ENCODE results near the gene DUSP22.

Gene DUSP22

DNA sequence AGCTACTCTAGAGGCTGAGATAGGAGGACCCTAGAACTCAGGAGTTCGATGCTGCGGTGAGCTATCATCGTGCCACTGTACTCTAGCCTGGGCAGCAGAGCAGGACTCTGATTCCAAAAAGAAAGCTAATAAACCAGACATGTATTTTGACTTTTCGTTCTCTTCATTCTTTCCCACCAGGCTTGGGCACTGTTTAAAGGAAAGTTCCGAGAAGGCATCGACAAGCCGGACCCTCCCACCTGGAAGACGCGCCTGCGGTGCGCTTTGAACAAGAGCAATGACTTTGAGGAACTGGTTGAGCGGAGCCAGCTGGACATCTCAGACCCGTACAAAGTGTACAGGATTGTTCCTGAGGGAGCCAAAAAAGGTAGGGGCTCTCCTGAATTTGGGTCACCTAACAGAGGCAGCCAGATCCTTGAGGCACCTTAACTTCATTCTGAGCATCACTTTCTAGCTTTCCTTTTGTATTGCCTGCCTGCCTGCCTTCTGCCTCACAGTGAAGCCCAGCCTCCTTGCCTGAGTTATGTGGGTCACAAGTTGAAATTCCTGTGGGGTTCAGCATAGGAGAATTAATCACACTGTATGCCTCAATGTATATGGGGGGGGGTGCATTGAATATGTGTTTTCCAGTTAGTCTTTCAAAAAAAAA lies 102.5 kb downstream of the DUSP22 start:
- DNase-seq (ENCODE audit: low read depth in 2 of 2), result no peak

DNA sequence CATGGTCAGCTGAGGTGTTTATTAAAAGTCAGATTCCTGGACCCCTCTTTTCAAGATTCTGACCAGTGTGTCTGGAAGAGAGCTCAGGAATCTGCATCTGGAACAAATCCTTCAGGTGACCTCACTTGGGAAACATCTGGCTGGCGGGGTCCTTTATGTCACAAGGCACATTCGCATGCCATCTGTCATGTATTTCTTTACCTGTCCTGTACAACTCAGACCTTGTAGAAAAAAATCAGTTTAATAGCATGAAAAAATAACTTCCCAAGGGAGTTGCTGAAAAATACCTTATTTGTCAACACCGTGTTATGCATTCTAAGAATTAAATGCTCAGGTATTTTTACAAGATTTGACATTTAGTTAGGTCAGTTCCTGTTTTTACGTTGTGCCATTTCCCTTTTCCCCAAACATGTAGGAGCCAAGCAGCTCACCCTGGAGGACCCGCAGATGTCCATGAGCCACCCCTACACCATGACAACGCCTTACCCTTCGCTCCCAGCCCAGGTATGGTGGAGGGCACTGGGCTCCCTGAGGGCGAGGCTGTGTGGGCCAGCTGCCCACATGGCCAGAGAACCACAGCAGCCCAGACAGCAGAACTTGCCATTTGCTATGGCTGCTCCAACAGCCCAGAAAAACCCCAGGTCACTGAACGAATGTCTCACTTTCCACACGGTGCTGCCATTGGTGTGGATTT lies 103.3 kb downstream of the DUSP22 start:
- no peak for DNase-seq (ENCODE audit: low read depth in 2 of 2)

DNA sequence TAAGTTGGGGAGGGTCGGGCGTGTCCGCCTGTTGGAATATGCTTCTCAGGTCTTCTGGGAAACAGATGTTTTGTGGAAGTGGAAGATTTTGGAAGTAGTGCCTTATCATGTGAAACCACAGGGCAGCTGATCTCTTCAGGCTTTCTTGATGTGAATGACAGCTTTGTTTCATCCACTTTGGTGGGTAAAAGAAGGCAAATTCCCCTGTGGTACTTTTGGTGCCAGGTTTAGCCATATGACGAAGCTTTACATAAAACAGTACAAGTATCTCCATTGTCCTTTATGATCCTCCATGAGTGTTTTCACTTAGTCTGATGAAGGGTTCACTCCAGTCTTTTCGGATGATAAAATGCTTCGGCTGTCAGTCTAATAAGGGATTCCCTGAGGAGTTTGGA lies 103.8 kb downstream of the DUSP22 start:
- no peak for DNase-seq (ENCODE audit: low read depth in 2 of 2)

DNA sequence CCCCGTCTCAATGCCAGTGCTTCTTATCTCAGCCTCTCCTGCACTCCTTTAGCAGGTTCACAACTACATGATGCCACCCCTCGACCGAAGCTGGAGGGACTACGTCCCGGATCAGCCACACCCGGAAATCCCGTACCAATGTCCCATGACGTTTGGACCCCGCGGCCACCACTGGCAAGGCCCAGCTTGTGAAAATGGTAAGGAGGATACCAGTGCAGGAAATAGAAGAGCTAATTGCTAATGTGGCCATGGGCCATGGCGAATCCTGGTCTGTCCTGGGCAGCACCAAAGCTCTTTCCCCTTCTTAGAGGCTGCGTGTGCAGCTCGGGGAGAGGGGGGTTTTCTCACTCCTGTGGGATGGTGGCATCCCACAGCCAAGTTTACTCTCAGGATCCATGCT lies 104.8 kb downstream of the DUSP22 start:
- DNase-seq (ENCODE audit: low read depth in 2 of 2), result no peak

DNA sequence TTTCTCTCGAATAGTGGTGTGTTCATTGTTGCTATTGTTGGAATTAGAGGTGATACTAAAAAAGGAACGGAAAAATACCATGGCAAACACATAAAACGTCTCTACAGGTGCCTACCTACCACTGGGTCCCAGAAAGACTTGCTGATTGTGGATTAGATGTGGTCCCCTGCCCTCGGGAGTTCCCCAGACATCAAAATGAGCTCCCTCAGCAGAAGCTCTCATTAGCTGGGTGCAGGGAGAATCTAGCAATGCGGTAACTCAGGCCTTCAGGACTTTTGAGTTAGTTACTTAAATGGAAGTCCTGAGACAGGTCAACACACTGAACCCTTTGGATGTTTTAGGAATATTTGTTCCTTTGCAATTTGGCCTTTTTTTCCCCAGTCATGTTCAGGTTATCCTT lies 105.3 kb downstream of the DUSP22 start:
- DNase-seq (ENCODE audit: low read depth in 2 of 2), result no peak

DNA sequence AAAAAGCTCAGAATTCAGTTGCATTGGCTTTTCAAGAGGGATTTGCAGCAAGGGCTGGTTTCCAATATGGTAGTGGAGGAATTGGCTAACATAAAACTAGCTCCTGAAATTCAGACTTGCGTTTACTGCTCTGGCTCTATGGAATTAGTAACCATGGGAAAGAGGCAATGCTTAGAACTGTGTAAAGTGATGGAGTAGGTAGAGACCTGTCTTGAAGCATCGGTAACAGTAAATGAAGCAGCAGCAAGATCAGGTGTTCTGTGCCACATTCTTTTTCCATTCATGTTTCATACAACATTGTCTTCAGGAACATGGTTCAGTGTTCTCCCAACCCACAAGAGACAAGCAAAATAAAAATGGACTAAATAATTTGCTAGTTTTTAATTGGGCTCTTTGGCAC lies 105.8 kb downstream of the DUSP22 start:
- no peak for DNase-seq (ENCODE audit: low read depth in 2 of 2)

DNA sequence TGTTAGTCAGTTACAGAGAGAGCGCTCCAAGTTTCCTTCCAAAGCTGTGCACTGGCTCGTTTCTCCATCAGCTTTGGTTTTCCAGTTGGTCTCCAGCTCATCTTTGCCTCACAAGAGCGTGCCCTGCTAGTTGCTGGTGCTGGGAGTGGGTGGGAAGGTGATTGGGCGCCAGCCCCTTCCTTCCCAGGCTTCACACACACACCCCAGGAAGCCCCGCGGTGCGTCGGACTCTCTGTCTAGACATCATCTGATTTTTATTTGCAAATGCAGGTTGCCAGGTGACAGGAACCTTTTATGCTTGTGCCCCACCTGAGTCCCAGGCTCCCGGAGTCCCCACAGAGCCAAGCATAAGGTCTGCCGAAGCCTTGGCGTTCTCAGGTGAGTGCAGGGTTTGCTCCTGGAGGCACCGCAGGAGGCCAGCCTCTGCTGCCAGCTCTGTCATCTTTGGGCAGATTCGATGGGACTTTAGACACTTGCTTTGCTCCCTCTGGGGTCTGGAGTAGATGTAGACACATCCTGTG lies 106.3 kb downstream of the DUSP22 start:
- DNase-seq (ENCODE audit: low read depth in 2 of 2), result no peak

DNA sequence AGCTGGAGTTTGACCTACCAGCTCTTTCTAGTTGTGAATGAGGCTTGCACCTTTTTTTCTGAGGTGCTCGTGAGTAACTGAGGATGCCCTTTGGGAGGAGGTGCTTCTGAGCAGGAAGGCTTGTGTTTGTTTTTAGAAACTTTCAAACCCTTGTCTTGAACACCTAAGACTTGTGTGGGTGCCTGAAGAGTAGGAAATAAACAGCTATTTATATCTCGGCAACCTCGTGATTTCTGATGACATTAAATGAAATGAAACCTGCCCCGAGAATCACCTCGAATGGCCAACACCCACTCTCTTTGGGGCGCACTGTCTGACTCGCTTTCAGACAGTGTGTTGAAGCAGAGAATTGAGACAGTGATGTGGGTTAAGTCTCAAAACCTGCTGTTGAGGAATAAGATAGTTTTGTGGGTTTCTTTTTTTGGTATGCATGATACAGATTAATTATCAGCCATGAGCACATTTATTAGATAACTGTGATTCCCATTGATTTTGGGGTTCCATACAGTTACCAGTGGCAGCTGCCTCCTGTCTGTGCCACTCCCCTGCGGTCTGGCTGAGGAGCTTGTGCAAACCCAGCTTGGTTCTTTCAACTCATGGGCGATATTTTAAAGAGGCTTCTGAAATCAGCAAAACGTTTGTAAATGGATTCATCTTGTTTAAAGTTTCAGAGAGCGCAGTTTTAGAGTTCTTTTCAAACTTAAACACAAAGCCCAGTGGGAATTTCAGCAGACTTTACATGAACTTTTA lies 107.7 kb downstream of the DUSP22 start:
- DNase-seq (ENCODE audit: low read depth in 2 of 2), result no peak

DNA sequence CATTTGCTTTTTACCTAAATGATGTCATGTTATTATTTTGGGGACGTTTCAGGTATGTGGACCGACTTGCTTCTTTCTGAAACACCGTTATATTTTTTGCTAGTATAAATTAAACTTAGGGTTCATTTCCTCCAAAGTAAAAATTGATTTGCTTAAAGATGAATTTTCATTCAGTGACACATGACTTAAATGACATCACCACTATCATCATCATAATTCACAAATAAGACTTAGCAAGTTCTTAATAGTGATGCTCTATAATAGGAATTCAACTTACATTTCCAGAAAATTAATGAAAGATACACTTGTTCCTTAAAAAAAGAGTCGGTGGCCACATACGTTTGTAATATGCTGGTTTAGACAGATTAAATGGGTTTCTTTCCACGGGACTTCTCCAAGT lies 108.5 kb downstream of the DUSP22 start:
- no peak for DNase-seq (ENCODE audit: low read depth in 2 of 2)
